H4 (cell line): ENCODE data around the gene CDKN1C. TPM values are rescaled to one million over a fixed set of nuclear protein-coding genes. Genes with fewer than 3 reads are reported as not detected.

Experiments used
- DNase-seq: peaks from one replicate; pipeline ENCODE4 v3.0.0-alpha.2; 2015; ENCODE audit warnings: low spot score
- total RNA-seq: library from RNA; depleted of rRNA; stranded (reverse); fragments of >200 nt; shearing (Covaris generic); gene quantifications from 2 replicates; pipeline ENCODE4 v1.2.3, GENCODE V29; 2014; rRNA removed

CDKN1C gene
- 4.2 and 5.1 TPM in 2 replicates for total RNA-seq

DNA sequence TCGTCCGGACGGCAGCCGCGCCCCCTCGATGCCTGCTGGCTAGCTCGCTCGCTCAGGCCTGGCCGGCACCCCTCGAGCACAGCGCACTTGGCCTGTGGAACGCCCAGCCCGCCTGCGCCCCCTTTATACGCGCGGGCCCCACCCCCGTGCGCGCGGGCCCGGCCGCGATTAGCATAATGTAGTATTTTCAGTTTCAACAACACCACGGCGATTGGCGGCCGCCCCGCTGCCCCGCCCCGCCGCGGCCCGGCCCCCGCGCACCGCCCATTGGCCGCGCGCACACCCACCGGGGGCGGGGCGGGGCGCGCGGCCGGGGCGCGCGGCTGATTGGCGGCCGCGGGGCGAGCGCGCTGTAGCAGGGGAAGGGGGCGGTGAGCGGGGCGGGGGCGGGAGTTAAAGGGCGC lies at the start of gene CDKN1C:
Gene CDKN1C, minus strand, starts transcription at position 98 of the 404 bp plus-strand sequence. CDS start 319 bp downstream, outside the sequence.
- peak; percentile 60 for DNase-seq

DNA sequence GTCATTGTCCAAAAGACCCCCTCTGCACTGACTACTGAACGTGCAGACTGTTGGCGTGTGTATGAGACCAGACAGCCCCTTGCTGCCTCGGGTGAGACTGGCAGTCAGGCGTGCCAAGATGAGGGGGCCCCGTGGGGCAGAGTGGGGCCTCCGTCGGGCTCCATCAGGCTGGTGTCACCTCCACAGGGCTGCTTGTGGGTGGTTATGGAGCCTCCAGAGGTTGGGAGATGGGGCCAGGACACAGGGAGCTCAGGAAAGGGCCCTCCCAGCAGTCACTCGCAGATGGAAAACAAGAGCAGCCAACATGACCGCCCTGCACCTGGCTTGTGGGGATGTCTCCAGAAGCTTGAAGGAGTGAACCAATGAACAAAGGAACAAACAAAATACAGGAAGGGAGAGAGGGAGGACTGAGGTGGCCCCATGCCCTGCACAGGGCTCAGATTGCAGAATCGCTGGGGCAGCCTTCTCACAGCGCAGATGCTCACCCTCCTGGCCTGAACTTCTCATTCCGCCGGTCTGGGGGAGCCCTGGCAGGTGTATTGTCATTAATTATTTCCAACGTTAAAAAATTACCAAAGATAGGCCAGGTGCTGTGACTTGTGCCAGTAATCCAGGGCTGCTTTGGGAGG lies 49.1 kb upstream of the CDKN1C start:
- DNase-seq, result no peak

DNA sequence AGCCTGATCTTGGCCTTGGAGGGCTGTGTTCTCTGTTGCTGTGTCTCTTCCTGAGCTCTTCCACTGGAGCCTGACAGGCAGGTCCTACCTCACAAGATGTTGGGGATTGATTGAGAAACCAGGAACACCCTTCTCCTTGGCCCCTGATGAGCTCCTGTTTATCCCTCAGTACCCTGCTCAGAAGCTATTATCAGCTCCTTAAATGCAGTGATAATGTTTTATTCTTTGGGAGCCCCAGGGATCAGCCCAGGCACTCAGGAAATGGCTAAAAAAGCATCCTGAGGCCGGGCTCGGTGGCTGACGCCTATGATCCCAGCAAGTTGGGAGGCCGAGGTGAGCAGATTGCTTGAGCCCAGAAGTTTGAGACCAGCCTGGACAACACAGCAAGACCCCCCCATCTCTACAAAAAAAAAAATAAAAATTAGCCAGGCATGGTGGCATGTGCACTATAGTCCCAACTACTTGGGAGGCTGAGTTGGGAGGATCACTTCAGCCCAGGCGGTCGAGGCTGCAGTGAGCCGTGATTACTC lies 48.5 kb upstream of the CDKN1C start:
- DNase-seq, result no peak

DNA sequence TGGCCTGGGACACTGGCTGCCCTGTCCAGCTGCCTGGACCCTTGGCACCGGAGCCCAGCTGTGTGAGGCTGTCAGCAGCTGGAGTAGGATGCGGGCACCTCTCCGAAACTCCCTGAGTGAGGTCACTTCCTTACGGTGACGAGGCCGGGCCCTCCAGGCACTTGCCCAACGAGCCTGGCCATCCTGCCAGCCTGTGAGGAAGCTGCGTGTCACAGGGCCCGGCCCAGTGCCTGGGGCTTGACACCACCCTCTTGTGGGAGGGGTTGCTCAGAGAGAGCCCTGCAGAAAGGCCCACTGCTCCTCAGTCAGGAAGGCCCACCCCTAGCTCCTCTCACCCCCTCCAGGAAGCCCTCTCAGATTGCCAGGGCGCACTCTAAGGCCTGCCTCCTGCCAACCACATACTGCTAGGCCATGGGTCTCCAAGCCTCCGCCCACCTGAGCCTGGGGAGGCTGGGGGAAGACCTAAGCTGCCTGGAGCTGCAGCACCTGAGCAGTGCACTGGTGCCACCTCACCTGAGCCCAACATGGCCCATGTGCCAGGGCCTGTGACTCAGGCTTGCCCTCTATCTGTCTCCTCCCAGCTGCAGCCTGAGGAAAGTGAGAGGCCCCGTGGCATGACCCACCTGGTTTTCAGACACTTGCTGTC lies 47.9 kb upstream of the CDKN1C start:
- DNase-seq, result peak; percentile 98

DNA sequence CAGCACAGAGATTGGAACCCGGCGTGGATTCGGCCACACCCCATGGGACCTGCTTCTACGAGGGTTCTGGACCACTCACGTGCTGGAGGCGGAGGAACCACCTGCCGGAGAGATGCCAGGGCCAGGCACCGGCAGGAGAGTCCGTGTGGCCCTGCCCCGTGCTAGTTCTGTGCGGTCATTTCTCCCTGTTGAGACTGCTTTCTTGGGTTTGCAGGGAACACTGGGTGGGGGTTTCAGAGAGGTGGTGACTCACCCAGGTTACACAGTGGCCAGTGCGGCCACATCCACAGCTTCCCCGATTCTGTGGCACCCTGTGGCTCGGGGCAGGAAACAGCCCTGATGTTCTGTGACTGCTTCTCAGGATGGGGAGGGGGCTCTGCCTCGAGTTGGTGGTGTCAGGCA lies 47.3 kb upstream of the CDKN1C start:
- DNase-seq, result peak; percentile 80

DNA sequence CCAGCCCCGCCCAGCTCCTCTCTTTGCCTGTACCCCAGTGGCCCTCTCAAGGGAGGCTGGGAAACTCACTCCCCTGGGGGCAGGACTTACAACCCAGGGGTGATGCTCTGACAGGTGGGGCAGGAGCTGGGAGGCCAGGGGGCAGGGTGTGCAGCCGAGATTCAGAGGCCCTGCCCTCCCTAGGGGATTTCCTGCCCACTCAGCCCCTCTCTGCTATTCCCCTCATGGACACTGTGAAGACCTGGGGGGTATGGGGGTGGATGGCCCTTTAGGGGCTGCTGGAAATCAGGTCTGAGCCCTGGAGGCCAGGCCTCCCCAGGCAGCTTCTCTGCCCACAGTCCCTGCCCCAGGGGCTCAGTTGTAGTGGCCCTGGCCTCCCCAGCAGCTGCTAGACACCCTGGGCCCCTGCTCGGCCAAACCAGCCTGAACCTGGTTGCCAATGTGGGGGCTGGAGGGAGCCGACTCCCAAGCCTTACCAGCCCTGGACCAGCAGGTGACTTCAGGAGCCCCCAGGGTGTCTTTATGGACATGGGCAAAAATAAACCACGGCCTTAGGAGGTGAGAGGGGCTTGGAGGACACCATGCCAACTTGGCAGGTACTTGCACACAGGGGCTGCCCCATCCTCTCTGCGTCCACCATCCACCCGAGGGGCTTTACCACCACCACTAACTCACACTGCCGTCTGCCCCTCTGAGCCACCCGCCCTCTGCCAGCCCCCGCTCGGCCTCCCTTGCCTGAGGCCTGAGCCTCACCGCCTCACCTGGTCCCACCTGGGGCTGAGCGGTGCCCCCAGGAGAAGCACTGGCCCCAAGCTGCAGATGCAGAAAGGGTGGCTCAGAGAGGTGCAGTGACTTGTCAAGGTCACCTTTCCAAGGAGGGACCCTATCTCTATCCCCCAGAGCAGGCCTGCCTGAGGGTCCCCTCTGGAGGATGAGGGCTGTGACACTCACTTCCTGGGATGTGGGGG lies 46.5 kb upstream of the CDKN1C start:
- DNase-seq, result no peak

DNA sequence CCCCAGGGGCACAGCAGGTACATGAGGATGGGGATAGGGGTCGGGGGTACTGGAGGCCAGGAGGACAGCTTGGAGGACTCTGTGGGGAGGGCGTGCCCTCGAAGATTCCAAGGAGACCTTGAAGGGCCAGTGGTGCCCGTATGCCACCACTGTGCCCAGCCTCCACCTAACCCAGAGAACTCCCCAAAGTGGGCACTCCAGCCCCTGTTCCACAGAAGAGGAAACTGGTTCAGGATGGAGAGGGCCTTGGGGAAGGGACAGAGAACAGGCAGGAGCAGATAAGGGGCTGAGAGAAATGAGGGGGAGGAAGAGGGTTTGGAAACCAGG lies 45.8 kb upstream of the CDKN1C start:
- DNase-seq, result no peak

DNA sequence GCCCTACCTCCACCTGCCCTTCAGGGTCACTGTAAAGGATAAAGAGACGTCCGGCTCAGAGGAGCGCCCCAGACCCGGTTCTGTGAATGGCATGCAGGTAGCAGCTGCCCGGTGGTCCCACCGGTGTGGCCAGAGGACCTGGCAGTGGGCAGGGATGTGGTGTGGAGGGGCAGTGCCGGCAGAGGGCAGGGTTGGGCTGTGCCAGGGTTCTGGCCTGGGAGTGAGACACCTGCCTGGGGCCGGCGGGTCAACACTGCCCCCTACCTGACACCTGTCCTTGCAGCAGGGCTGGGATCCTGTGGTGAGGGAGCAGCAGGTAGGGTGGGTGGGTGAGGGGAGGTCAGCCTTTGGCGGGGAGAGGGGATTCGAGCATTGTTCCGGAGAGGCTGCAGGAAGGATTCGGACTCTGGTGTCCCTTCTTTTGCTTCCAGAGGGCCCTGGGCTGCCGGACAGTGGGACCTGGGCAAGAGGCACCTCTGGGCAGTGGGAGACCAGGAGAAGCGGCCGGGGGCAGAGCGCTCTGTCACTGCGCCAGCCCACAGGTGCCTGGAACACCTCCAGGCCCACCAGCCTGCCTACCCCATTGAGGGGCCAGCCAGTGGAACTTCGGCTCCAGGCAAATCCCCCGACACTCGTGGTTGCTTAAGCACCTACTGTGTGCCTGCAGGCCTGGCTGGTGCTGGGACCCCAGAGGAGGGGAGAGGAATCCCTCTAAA lies 45.3 kb upstream of the CDKN1C start:
- peak; percentile 71 for DNase-seq

DNA sequence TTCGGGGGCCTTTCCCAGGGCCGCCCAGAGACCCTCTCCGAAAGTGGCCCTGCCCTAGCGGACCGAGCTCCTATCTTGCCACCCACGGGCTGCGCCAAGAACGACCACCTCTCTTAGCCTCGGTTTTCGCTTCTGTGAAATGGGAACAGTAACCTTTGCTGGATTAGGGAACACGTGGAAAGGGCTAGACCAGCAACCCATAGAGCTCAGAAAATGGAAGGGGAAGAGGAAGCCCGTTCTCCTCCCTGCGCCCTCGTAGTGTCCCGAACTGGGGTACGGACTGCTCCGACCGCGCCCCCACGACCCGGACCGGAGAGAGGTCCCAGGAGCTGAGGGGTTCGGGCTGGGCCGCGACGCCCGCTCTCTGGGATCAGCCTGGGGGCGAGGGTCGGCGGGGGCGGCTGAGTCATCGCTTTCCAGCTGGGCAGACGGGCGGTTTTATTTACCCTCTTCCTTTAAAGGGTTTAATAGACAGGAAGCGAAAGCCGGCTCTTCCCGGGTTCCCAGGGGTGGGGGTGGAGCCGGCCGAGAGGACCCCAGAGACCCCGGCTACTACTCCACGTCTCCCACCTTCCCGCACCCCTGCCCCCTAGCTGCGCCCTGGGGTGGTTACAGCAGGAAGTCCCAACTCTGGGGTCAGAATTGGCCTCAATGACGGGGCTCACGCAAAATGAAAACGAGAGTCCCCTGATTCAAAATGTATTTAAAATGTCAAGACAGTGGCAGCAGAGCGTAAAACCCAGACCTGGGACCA lies 44.6 kb upstream of the CDKN1C start:
- DNase-seq, result peak; percentile 58

DNA sequence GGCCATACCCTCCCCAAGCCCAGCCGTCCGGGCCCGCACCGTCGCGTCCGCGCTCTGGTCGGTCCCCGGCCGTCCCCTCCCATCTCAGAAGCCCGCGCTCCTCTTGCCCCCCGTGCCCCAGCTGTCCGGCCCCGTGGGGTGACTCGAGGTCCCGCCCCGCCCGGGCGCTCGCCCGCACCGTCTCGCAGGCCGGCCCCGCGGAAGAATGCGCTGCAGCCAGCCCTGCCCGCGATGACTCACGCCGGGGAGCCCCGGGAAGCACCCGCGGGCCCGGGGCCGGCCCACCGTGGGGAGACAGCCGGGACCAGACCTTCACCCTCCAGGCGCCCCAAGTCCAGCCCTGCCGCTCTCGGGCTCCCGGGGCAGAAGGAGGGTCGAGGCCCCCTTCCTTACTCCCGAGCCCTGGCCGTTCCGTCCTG lies 44.0 kb upstream of the CDKN1C start:
- DNase-seq, result peak; percentile 69

DNA sequence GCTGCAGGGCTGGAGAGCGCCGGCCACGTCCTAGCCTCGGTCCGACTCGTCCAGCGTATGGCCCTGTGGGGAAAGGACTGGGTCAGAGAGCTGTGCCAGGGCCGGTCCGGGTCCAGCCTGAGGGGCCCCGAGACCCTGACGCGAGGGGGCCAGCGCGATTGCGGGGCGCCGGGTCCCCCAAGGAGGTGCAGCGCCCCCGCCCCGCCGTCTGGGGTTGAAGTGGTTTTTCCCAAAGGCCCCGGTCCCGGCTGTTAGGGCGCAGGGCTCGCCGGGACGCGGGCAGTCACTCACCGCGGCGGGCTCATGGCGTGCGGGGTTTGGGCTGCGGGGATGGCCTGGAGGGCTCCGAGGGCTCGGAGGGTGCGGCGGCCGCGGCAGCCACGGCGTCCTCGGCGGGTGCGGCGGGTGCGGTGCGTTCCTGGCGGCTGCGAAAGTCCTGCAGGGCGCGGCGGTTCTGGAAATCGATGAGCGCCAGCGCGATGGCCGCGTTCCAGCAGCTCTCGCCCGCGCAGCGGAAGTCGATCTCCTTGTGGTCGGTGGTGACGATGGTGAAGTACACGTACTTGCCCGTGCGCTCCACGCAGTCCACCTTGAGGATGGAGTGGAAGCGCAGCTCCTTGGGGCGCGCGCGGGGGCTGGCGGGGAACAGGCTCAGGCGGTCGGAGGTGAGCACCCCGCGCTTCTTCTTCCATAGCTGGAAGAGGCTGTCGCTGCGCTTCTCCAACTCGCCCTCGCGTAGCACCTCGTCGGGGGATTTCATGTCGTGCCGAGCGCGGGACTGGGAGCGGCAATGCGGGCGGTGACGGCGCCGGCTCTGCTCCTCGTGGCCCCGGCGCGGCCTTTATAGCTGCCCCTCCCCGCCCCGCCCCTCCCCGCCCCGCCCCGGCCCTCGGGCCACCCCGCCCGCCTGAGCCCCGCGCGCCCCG lies 43.3 kb upstream of the CDKN1C start, which contains the start of gene PHLDA2:
Gene PHLDA2, minus strand, starts transcription at position 816 of the 926 bp plus-strand sequence. Its CDS starts 56 bp downstream, at position 760.
- peak; percentile 79 for DNase-seq

DNA sequence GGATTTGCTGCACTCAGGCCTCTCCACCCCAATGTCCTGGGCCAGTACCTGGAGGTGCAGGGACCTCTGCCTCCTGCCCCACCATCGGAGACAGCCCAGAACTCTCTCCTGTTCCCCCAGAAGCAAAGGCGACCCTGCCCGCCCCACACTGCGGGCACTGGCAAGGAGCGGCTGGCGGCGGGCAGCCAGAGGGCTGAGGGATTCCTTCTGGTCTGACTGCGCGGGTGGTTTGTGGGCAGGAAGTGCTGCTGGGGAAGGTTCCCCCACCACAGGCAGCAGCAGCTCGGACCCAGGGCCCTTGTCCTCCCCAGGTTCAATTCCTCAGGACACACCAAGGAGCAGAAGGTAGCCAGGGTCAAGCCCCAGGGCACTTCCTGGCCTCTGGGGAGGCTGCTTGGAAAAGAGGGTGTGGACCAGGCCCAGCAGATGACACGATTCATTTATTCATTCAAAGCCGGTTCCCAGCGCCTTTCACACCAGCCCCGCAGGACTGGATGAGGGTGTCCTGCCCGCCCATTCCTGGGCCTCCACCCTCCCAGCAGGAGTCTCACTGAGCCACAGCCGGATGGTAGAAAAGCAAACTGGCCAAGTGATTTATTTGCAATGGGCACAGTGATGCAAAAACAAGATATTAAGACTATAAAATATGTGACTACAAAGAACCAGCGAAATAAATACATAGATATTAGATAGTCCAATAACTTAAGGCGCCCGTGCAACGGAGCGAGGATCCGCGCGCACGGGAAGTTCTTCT lies 42.5 kb upstream of the CDKN1C start:
- DNase-seq, result peak; percentile 55

DNA sequence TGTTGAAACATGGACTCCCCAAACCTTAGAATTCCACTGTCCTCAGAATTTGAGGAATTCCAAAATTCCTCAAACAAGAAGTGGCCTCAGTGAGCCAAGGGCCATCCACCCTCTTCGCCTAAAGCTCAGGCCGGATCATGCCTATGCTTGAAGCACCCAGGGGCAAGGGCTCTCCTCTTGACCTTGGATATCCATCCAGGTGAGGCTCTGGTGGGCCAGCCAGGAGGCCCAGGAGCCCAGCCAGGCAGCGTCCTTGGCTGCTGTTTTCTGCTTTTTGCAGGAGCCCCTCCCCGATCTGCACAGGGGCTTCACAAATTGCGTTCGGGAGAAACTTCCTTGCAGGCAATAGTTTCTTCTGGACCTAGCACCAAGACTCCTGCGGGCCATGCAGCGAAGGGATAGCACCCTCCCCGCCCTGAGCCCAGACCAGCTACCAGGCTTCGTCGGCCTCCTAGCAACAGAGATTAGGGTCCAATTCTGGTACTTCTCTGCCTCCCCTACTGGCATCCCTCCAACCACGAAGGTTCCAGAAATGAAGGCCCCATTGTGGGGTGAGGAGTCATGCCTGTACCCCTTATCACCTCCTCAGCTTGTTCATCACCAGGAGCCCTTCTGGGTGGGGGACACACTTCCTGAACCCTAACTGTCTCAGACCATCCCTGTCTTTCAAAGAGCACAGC lies 41.7 kb upstream of the CDKN1C start:
- no peak for DNase-seq

DNA sequence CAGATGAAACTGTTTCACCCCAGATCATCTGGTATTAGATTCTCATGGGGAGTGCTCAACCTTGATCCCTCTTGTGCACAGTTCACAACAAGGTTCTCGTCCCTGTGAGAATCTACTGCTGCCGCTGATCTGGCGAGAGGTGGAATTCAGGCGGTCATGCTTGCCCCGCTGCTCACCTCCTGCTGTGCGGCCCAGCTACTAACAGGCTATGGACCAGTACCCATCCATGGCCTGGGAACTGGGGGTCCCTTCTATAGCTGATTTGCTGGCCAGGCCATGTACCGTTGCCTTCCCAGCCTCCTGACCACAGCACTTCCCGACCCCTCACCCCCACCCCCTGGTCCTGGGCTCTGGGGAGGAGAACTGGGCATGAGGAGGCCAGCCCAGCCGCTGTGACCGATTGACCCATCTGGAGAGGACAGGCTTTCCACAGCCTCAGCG lies 41.1 kb upstream of the CDKN1C start:
- DNase-seq, result no peak

DNA sequence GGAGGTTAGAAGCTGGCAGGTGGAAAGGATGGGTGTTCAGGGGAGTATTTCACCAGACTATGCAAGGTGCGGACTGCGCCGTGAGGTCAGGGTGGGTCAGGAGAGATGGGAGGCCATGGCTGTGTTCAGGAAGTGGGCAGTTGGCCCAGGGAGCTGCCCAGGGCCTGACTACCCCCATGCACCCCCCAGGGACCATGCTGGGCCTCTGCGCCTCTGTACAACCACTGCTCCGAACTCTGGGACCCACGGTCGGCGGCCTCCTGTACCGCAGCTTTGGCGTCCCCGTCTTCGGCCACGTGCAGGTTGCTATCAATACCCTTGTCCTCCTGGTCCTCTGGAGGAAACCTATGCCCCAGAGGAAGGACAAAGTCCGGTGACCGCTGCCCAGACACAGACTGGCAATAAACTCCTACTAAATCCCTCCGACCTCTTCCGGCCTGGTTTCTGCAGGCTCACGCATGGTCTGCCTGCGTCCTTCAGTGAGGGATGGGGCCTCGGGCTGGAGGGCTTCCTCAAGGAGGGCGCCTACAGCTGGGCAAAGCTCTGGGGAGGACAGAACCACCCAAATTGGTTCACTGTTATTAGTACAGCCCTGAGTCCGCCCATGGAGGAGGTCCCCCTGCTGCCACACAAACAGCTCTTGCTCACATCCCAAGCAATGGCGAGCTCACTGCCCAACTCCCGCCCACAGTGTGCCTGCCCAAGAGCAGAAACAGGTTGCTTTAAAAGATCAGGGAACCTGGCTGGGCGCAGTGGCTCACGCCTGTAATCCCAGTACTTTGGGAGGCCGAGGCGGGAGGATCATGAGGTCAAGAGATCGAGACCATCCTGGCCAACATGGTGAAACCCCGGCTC lies 39.5 kb upstream of the CDKN1C start:
- DNase-seq, result no peak

DNA sequence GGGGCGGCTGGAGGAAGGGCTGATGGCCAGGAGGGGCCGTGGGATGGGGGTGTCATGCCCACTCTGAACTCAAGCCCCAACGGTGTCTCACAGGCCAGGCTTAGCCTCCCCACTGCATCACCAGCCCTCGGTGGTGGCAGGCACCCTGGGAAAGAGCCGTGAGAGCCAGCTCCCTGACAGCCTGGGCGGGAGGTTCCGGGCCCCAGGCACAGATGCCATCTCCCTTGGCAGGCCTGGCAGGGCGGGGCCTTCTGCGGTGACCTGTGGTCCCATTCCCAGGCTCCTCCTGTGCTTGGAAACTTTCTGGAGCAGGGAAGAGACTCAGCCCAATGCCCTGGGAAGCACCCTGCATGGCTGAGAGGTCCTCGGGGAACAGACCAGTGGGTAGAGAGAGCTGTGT lies 38.8 kb upstream of the CDKN1C start:
- peak; percentile 65 for DNase-seq
